WTC11 (cell line): Measurements from ENCODE around the gene SMLR1. TPM values are rescaled to one million over a fixed set of nuclear protein-coding genes. Genes with fewer than 3 reads are reported as not detected.

Experiments
- ATAC-seq: fragments of 200-7000 bp; cut with Tn5 transposase; 2 replicates; pipeline ENCODE4 v1.10.0; 2021; ENCODE audit warnings: mild to moderate bottlenecking, moderate library complexity
- CTCF ChIA-PET: fragments of 300-600 bp; sonication (Branson Sonifier 250); formaldehyde crosslinking; loops from one replicate; lab custom pipeline; 2021; ENCODE audit warnings: antibody characterized with exemption; lab: Charles Lee
- POLR2A ChIA-PET: fragments of 350-600 bp; sonication (Branson Sonifier 250); formaldehyde crosslinking; loops from one replicate; lab custom pipeline; 2021; ENCODE audit warnings: antibody characterized with exemption; lab: Charles Lee
- DNase-seq: peaks from one replicate; pipeline ENCODE4 v3.0.0; 2021; ENCODE audit warnings: low spot score
- H3K27ac Mint-ChIP-seq: 2 replicates; pipeline ENCODE4 v1.8.0; 2021; ENCODE audit warnings: mixed read lengths
- H3K27me3 Mint-ChIP-seq: 2 replicates; pipeline ENCODE4 v1.8.0; 2021; ENCODE audit warnings: low read depth, mild to moderate bottlenecking, moderate library complexity, mixed read lengths
- H3K36me3 Mint-ChIP-seq: 2 replicates; pipeline ENCODE4 v1.8.0; 2021; ENCODE audit warnings: mixed read lengths
- H3K4me1 Mint-ChIP-seq: 2 replicates; pipeline ENCODE4 v1.8.0; 2022; ENCODE audit warnings: mixed read lengths
- H3K4me3 Mint-ChIP-seq: 2 replicates; pipeline ENCODE4 v1.8.0; 2021; ENCODE audit warnings: mild to moderate bottlenecking, moderate library complexity, mixed read lengths
- H3K9me3 Mint-ChIP-seq: 2 replicates; pipeline ENCODE4 v1.8.0; 2021; ENCODE audit warnings: mixed read lengths
- EMX1 ChIP-seq: fragments of 250-450 bp; sonication (Bioruptor Pico); IDR thresholded peaks from 2 replicates; pipeline ENCODE4 v1.8.0; 2021; ENCODE audit warnings: mild to moderate bottlenecking
- ETV6 ChIP-seq: sonication (generic); formaldehyde crosslinking; IDR thresholded peaks from 2 replicates; pipeline ENCODE4 v1.8.1; 2022; ENCODE audit warnings: mild to moderate bottlenecking, missing genetic modification reagents
- GRHL2 ChIP-seq: fragments of 250-450 bp; sonication (Bioruptor Pico); IDR thresholded peaks from 2 replicates; pipeline ENCODE4 v1.8.0; 2022; ENCODE audit warnings: mild to moderate bottlenecking, moderate library complexity; ENCODE audit not compliant: insufficient replicate concordance, severe bottlenecking
- HMGA2 ChIP-seq: fragments of 250-450 bp; sonication (Bioruptor Pico); IDR thresholded peaks from 2 replicates; pipeline ENCODE4 v1.4.0; 2021; ENCODE audit warnings: mild to moderate bottlenecking, moderate library complexity
- IRF2 ChIP-seq: sonication (generic); formaldehyde crosslinking; IDR thresholded peaks from 2 replicates; pipeline ENCODE4 v1.8.0; 2022; ENCODE audit warnings: low read depth, missing genetic modification reagents, borderline replicate concordance
- MXD4 ChIP-seq: fragments of 250-450 bp; sonication (Bioruptor Pico); IDR thresholded peaks from 2 replicates; pipeline ENCODE4 v1.8.0; 2021; ENCODE audit warnings: mild to moderate bottlenecking, moderate library complexity, borderline replicate concordance
- NFYB ChIP-seq: sonication (generic); formaldehyde crosslinking; conservative IDR thresholded peaks from 2 replicates; pipeline ENCODE4 v1.8.0; 2022; ENCODE audit warnings: low read depth, missing genetic modification reagents
- NR3C1 ChIP-seq: sonication (generic); formaldehyde crosslinking; conservative IDR thresholded peaks from 2 replicates; pipeline ENCODE4 v1.8.1; 2023; ENCODE audit warnings: low read depth, mild to moderate bottlenecking, missing genetic modification reagents
- RELA ChIP-seq: sonication (generic); formaldehyde crosslinking; IDR thresholded peaks from 2 replicates; pipeline ENCODE4 v1.8.1; 2022; ENCODE audit warnings: missing genetic modification reagents, mild to moderate bottlenecking, borderline replicate concordance
- SMAD3 ChIP-seq: sonication (generic); formaldehyde crosslinking; IDR thresholded peaks from 2 replicates; pipeline ENCODE4 v1.8.0; 2022; ENCODE audit warnings: missing genetic modification reagents, mild to moderate bottlenecking, borderline replicate concordance
- SMAD4 ChIP-seq: sonication (generic); formaldehyde crosslinking; IDR thresholded peaks from 2 replicates; pipeline ENCODE4 v1.8.0; 2022; ENCODE audit warnings: mild to moderate bottlenecking, missing genetic modification reagents
- ZNF317 ChIP-seq: sonication (generic); formaldehyde crosslinking; IDR thresholded peaks from 2 replicates; pipeline ENCODE4 v1.8.1; 2023; ENCODE audit warnings: low read depth, mild to moderate bottlenecking, moderate library complexity, missing genetic modification reagents, borderline replicate concordance
- ZNF671 ChIP-seq: fragments of 250-450 bp; sonication (Bioruptor Pico); IDR thresholded peaks from 2 replicates; pipeline ENCODE4 v1.8.0; 2021; ENCODE audit warnings: mild to moderate bottlenecking
- total RNA-seq: library from RNA; stranded (reverse); gene quantifications from 3 replicates; pipeline ENCODE4 v1.2.3, GENCODE V29; 2021
- TF ChIP-seq, protein P1 (sequence below): sonication (generic); formaldehyde crosslinking; IDR thresholded peaks from 2 replicates; pipeline ENCODE4 v1.8.1; 2023; ENCODE audit warnings: mild to moderate bottlenecking, moderate library complexity, missing genetic modification reagents
- TF ChIP-seq, protein P2 (sequence below): sonication (generic); formaldehyde crosslinking; IDR thresholded peaks from 2 replicates; pipeline ENCODE4 v1.8.1; 2023; ENCODE audit warnings: mild to moderate bottlenecking, missing genetic modification reagents
- TF ChIP-seq, protein P3 (sequence below): fragments of 200-600 bp; IDR thresholded peaks from 2 replicates; pipeline ENCODE4 v1.8.0; 2022; ENCODE audit warnings: antibody characterized with exemption
- TF ChIP-seq, protein P4 (sequence below): sonication (generic); formaldehyde crosslinking; IDR thresholded peaks from 2 replicates; pipeline ENCODE4 v1.8.0; 2023; ENCODE audit warnings: missing genetic modification reagents
- TF ChIP-seq, protein P5 (sequence below): sonication (generic); formaldehyde crosslinking; IDR thresholded peaks from 2 replicates; pipeline ENCODE4 v1.8.0; 2023; ENCODE audit warnings: mild to moderate bottlenecking, missing genetic modification reagents

The SMLR1 gene
- total RNA-seq, 1 experiment from 2014 or later, result not detected

DNA sequence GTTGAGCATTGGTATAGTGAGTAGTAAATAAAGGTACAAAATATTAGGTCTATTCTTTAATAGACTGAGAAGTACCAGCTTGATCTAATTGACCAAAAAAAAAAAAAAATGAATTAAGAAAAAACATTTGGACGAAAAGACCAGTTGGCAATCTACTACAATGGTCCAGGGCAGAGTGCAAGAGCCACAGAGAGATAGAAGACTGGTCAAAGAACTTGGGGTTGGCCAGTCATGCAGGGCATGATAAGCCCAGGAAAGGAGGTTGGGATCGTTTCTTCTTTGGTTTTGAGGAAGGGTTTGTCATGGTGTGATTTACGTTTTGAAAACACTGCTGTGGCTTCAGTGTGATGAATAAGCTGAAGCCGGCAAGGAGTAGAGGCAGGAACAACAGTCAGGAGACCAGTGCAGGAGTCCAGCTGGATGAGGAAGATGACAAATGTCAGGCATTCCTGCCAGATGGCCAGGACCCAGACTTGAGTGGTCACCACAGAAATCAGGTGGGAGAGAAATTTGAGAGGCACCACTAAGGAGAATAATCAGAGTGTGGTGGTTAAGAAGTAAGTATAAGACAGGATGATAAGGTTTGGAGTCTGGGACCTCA lies 14.0 kb downstream of the SMLR1 start:
- Mint-ChIP-seq H3K27ac (peak overlapping the region; percentile 86), H3K4me3 (no peak overlapping the region), H3K27me3 (no peaks in the 10 kb centered on the region), H3K36me3 (no peaks in the 10 kb centered on the region), H3K9me3 (no peaks in the 10 kb centered on the region), H3K4me1 (peaks cover 39% of the 10 kb centered on the region)
- ATAC-seq (no peak), DNase-seq (no peak)
- POLR2A ChIA-PET, result no interaction called here
- TF ChIP-seq, protein P1, sequence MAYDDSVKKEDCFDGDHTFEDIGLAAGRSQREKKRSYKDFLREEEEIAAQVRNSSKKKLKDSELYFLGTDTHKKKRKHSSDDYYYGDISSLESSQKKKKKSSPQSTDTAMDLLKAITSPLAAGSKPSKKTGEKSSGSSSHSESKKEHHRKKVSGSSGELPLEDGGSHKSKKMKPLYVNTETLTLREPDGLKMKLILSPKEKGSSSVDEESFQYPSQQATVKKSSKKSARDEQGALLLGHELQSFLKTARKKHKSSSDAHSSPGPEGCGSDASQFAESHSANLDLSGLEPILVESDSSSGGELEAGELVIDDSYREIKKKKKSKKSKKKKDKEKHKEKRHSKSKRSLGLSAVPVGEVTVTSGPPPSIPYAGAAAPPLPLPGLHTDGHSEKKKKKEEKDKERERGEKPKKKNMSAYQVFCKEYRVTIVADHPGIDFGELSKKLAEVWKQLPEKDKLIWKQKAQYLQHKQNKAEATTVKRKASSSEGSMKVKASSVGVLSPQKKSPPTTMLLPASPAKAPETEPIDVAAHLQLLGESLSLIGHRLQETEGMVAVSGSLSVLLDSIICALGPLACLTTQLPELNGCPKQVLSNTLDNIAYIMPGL (CRISPR knock-in tag), result no peak
- TF ChIP-seq, protein P2, sequence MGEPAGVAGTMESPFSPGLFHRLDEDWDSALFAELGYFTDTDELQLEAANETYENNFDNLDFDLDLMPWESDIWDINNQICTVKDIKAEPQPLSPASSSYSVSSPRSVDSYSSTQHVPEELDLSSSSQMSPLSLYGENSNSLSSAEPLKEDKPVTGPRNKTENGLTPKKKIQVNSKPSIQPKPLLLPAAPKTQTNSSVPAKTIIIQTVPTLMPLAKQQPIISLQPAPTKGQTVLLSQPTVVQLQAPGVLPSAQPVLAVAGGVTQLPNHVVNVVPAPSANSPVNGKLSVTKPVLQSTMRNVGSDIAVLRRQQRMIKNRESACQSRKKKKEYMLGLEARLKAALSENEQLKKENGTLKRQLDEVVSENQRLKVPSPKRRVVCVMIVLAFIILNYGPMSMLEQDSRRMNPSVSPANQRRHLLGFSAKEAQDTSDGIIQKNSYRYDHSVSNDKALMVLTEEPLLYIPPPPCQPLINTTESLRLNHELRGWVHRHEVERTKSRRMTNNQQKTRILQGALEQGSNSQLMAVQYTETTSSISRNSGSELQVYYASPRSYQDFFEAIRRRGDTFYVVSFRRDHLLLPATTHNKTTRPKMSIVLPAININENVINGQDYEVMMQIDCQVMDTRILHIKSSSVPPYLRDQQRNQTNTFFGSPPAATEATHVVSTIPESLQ, result no peak
- TF ChIP-seq NR3C1, result no peak
- no peak for TF ChIP-seq HMGA2
- TF ChIP-seq SMAD3 (CRISPR knock-in tag), result no peak
- no peak for TF ChIP-seq GRHL2
- TF ChIP-seq EMX1 (CRISPR knock-in tag), result no peak
- no peak for TF ChIP-seq NFYB (CRISPR knock-in tag)
- TF ChIP-seq ETV6, result no peak
- no peak for TF ChIP-seq ZNF671 (CRISPR knock-in tag)
- no peak for TF ChIP-seq MXD4 (CRISPR knock-in tag)
- TF ChIP-seq SMAD4 (CRISPR knock-in tag), result no peak
- CTCF ChIA-PET, result no interaction called here

DNA sequence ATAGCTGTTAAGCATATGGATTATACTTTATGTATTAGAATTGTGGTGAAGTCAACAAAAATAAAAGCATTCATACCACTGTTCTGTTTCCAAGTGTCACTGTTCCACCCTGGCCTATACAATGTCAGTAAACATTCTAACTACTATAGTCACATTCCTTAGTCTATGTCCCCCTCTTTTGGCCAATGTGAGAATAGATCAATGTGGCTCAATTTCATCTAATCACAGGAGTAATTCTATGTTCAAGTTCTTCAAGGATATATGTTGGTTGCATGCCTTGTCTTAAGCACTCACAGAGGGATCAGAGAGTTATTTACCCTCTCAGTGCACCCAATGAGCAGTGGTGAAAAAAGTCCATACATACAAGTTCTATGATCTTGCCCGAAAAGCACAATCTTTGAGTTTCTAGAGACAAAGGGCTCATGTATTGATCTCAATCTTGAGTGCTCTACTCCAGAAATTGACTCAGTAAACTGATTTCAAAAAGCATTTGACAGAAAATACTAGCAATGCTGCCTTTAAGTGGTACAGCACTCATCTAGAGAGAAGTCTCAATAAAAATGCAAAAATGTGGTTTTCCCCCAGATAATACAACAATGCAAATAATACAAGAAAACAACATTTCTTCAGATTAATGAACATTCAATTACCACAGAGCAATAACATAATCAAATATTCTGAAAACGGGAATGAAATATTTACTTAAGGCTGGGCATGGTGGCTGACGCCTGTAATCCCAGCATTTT lies 16.5 kb downstream of the SMLR1 start:
- H3K36me3 Mint-ChIP-seq, result no peaks in the 10 kb centered on the region
- no peaks in the 10 kb centered on the region for H3K9me3 Mint-ChIP-seq
- H3K4me1 Mint-ChIP-seq, result peaks cover 44% of the 10 kb centered on the region
- ChIA-PET CTCF (no interaction called here), POLR2A (no interaction called here)
- DNase-seq (no peak), ATAC-seq (peak; percentile 88)
- no peaks in the 10 kb centered on the region for H3K27me3 Mint-ChIP-seq
- no peak overlapping the region for H3K27ac Mint-ChIP-seq
- H3K4me3 Mint-ChIP-seq, result no peak overlapping the region
- peak; percentile 71; the same call in 1 of the 2 replicates for TF ChIP-seq ZNF317
- TF ChIP-seq, protein P3, sequence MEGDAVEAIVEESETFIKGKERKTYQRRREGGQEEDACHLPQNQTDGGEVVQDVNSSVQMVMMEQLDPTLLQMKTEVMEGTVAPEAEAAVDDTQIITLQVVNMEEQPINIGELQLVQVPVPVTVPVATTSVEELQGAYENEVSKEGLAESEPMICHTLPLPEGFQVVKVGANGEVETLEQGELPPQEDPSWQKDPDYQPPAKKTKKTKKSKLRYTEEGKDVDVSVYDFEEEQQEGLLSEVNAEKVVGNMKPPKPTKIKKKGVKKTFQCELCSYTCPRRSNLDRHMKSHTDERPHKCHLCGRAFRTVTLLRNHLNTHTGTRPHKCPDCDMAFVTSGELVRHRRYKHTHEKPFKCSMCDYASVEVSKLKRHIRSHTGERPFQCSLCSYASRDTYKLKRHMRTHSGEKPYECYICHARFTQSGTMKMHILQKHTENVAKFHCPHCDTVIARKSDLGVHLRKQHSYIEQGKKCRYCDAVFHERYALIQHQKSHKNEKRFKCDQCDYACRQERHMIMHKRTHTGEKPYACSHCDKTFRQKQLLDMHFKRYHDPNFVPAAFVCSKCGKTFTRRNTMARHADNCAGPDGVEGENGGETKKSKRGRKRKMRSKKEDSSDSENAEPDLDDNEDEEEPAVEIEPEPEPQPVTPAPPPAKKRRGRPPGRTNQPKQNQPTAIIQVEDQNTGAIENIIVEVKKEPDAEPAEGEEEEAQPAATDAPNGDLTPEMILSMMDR, result 0 out of 2 replicates have a peak, but pooled peaks have one; percentile 26
- TF ChIP-seq, protein P4, sequence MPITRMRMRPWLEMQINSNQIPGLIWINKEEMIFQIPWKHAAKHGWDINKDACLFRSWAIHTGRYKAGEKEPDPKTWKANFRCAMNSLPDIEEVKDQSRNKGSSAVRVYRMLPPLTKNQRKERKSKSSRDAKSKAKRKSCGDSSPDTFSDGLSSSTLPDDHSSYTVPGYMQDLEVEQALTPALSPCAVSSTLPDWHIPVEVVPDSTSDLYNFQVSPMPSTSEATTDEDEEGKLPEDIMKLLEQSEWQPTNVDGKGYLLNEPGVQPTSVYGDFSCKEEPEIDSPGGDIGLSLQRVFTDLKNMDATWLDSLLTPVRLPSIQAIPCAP (CRISPR knock-in tag), result no peak

DNA sequence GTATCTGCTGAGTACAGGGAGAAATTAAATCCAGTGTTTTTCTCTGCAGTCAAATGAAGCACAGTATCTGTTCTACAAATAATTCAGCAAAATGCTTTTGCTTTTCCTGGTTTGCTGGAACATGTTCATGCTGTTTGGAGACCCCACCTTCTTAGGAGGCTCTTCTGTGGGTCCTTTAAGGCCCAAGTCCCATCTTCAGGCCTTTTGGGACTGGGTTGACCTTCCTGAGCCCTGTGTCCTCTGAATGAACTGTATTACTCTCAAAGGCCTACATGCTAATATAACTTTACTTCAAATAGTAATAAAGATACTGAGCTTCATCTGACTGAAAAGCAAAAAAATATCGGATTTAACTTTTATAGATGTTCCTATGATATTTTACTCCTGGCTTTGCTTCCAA lies 19.3 kb downstream of the SMLR1 start:
- CTCF ChIA-PET, result interaction anchor here (1.0 kb wide), 1 partner anchor 270 kb away, joined by 4 read pairs; no protein-coding TSS in a partner anchor
- H3K27ac Mint-ChIP-seq, result no peak overlapping the region
- no peak for DNase-seq
- POLR2A ChIA-PET, result no interaction called here
- TF ChIP-seq RELA (CRISPR knock-in tag) (no peak), IRF2 (no peak)
- TF ChIP-seq, protein P5, sequence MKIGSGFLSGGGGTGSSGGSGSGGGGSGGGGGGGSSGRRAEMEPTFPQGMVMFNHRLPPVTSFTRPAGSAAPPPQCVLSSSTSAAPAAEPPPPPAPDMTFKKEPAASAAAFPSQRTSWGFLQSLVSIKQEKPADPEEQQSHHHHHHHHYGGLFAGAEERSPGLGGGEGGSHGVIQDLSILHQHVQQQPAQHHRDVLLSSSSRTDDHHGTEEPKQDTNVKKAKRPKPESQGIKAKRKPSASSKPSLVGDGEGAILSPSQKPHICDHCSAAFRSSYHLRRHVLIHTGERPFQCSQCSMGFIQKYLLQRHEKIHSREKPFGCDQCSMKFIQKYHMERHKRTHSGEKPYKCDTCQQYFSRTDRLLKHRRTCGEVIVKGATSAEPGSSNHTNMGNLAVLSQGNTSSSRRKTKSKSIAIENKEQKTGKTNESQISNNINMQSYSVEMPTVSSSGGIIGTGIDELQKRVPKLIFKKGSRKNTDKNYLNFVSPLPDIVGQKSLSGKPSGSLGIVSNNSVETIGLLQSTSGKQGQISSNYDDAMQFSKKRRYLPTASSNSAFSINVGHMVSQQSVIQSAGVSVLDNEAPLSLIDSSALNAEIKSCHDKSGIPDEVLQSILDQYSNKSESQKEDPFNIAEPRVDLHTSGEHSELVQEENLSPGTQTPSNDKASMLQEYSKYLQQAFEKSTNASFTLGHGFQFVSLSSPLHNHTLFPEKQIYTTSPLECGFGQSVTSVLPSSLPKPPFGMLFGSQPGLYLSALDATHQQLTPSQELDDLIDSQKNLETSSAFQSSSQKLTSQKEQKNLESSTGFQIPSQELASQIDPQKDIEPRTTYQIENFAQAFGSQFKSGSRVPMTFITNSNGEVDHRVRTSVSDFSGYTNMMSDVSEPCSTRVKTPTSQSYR (CRISPR knock-in tag), result no peak
- TF ChIP-seq, all 79 proteins: peak for 0
- Mint-ChIP-seq H3K36me3 (no peaks in the 10 kb centered on the region), H3K27me3 (no peaks in the 10 kb centered on the region), H3K9me3 (no peaks in the 10 kb centered on the region), H3K4me1 (peaks cover 26% of the 10 kb centered on the region), H3K4me3 (no peak overlapping the region)
- no peak for ATAC-seq
